HCT116 (cell line): Measurements from ENCODE around the gene PLD1. TPM values are rescaled to one million over a fixed set of nuclear protein-coding genes. Genes with fewer than 3 reads are reported as not detected.

ENCODE experiments used
- ATAC-seq: fragments of 200-7000 bp; cut with Tn5 transposase; 2 replicates; pipeline ENCODE4 v1.9.1; 2020; ENCODE audit warnings: mild to moderate bottlenecking, moderate library complexity
- BruUV-seq: library from RNA; stranded (reverse); fragments of 400-500 nt; replicated peaks from 2 replicates; lab custom pipeline; 2021; lab: Mats Ljungman, UMichigan
- CTCF ChIA-PET: fragments of 300-600 bp; sonication (Branson Sonifier 250); formaldehyde crosslinking; loops from one replicate; lab custom pipeline; 2021; ENCODE audit warnings: antibody characterized with exemption; lab: Charles Lee
- POLR2A ChIA-PET: fragments of 300-600, 350-600 bp; sonication (Branson Sonifier 250); formaldehyde crosslinking; loops from one replicate; lab custom pipeline; 2021; ENCODE audit warnings: antibody characterized with exemption; lab: Charles Lee
- RAD21 ChIA-PET, 2 experiments: fragments of 300-600 bp; sonication (Branson Sonifier 250); formaldehyde crosslinking; loops; one replicate each; lab custom pipeline; 2023; ENCODE audit warnings: low total read pairs in 2 of 2; ENCODE audit not compliant: uncharacterized antibody in 2 of 2, unreplicated experiment in 2 of 2, low non-redundant PET in 1 of 2; lab: Charles Lee
- DNase-seq: peaks from one replicate; pipeline ENCODE4 v3.0.0-alpha.2; 2010; ENCODE audit warnings: low read depth, low spot score
- H2AFZ ChIP-seq: fragments of 200-600 bp; shearing (Covaris generic), sonication (generic); 2 replicates; pipeline ENCODE4 v1.6.1; 2017; ENCODE audit warnings: low read depth, mixed run types, mixed read lengths, antibody characterized with exemption, low read length; ENCODE audit not compliant: poor library complexity, severe bottlenecking
- H3K27ac ChIP-seq: 2 replicates; pipeline ENCODE4 v1.5.1; 2012; ENCODE audit warnings: low read depth, low read length
- H3K27me3 ChIP-seq: fragments of 200-600 bp; sonication (generic); 2 replicates; pipeline ENCODE4 v1.6.1; 2016; ENCODE audit warnings: mixed run types, low read length, mixed read lengths; ENCODE audit not compliant: insufficient read depth
- H3K36me3 ChIP-seq, 2 experiments: fragments of 200-500 bp in 1 of 2; fragments of 200-600 bp in 1 of 2; sonication (Bioruptor generic) in 1 of 2; sonication (generic) in 1 of 2; 2 replicates each; pipeline versions ENCODE4 v1.5.1 to v1.6.1; 2014 to 2016; ENCODE audit warnings: low read length in 2 of 2, inconsistent platforms in 1 of 2, mixed read lengths in 1 of 2, mixed run types in 1 of 2; ENCODE audit not compliant: insufficient read depth in 2 of 2, control insufficient read depth in 1 of 2
- H3K4me1 ChIP-seq, 2 experiments: fragments of 200-600 bp in 1 of 2; sonication (generic) in 1 of 2; 2 replicates each; pipeline versions ENCODE4 v1.5.1 to v1.6.1; 2012 to 2017; ENCODE audit warnings: low read length in 2 of 2, inconsistent platforms in 1 of 2, mild to moderate bottlenecking in 1 of 2, mixed read lengths in 1 of 2, mixed run types in 1 of 2, moderate library complexity in 1 of 2; ENCODE audit not compliant: insufficient read depth in 2 of 2, control insufficient read depth in 1 of 2
- H3K4me2 ChIP-seq: fragments of 200-600 bp; sonication (generic); 2 replicates; pipeline ENCODE4 v1.6.1; 2017; ENCODE audit warnings: mixed run types, low read length, mixed read lengths
- H3K4me3 ChIP-seq, 2 experiments: fragments of 200-600 bp in 1 of 2; sonication (generic) in 1 of 2; replicated peaks in 1 of 2; 2 replicates each; pipeline ENCODE4 v1.5.1; 2011 to 2016; ENCODE audit warnings: low read length in 2 of 2, control low read depth in 1 of 2, low read depth in 1 of 2, mild to moderate bottlenecking in 1 of 2, mixed read lengths in 1 of 2, mixed run types in 1 of 2
- H3K79me2 ChIP-seq: fragments of 200-600 bp; sonication (generic); 2 replicates; pipeline ENCODE4 v1.6.1; 2017; ENCODE audit warnings: mild to moderate bottlenecking, mixed run types, low read length, moderate library complexity, mixed read lengths; ENCODE audit not compliant: insufficient read depth
- H3K9ac ChIP-seq: fragments of 200-600 bp; sonication (generic); 2 replicates; pipeline ENCODE4 v1.6.1; 2016; ENCODE audit warnings: low read length, mixed read lengths
- H3K9me2 ChIP-seq: fragments of 200-600 bp; sonication (generic), shearing (Covaris generic); 2 replicates; pipeline ENCODE4 v1.6.1; 2017; ENCODE audit warnings: mixed run types, mild to moderate bottlenecking, moderate library complexity; ENCODE audit not compliant: insufficient read depth
- H3K9me3 ChIP-seq, 2 experiments: fragments of 200-500 bp in 1 of 2; fragments of 200-600 bp in 1 of 2; sonication (Bioruptor generic) in 1 of 2; sonication (generic) in 1 of 2; 2 replicates each; pipeline ENCODE4 v1.6.1; 2014 to 2017; ENCODE audit warnings: low read length in 2 of 2, mixed read lengths in 2 of 2, inconsistent platforms in 1 of 2, low read depth in 1 of 2, mild to moderate bottlenecking in 1 of 2, mixed run types in 1 of 2, moderate library complexity in 1 of 2; ENCODE audit not compliant: control insufficient read depth in 1 of 2, insufficient read depth in 1 of 2
- H4K20me1 ChIP-seq: fragments of 200-600 bp; sonication (generic), shearing (Covaris generic); 2 replicates; pipeline ENCODE4 v1.6.1; 2017; ENCODE audit warnings: mixed run types, mild to moderate bottlenecking, moderate library complexity; ENCODE audit not compliant: insufficient read depth
- CEBPB ChIP-seq: IDR thresholded peaks from 2 replicates; pipeline ENCODE4 v1.6.1; 2012; ENCODE audit warnings: low read depth
- ELF1 ChIP-seq: IDR thresholded peaks from 2 replicates; pipeline ENCODE4 v1.6.1; 2012; ENCODE audit warnings: low read depth, borderline replicate concordance
- EZH2 ChIP-seq: fragments of 200-600 bp; sonication (generic); IDR thresholded peaks from 2 replicates; pipeline ENCODE4 v1.6.1; 2017; ENCODE audit warnings: antibody characterized with exemption, mixed run types
- POLR2A ChIP-seq: IDR thresholded peaks from 2 replicates; pipeline ENCODE4 v1.7.0; 2011; ENCODE audit warnings: borderline replicate concordance; ENCODE audit not compliant: insufficient read depth, insufficient read length; ENCODE audit errors: extremely low read depth
- RAD21 ChIP-seq: IDR thresholded peaks from 2 replicates; pipeline ENCODE4 v1.6.1; 2012; ENCODE audit warnings: low read depth, mild to moderate bottlenecking
- SP1 ChIP-seq: IDR thresholded peaks from 2 replicates; pipeline ENCODE4 v1.6.1; 2012; ENCODE audit warnings: low read depth
- SRF ChIP-seq: IDR thresholded peaks from 2 replicates; pipeline ENCODE4 v1.6.1; 2012; ENCODE audit warnings: low read depth
- TCF7L2 ChIP-seq: IDR thresholded peaks from 2 replicates; pipeline ENCODE4 v1.7.0; 2011; ENCODE audit warnings: borderline replicate concordance, inconsistent platforms; ENCODE audit not compliant: insufficient read depth, insufficient read length; ENCODE audit errors: extremely low read depth
- ZFX ChIP-seq: fragments of 450-650 bp; IDR thresholded peaks from 2 replicates; pipeline ENCODE4 v1.6.1; 2017
- ZNF274 ChIP-seq: fragments of 200-500 bp; sonication (Bioruptor generic); IDR thresholded peaks from 2 replicates; pipeline ENCODE4 v1.6.1; 2014; ENCODE audit warnings: mild to moderate bottlenecking, low read depth, low read length, inconsistent platforms
- intact Hi-C: fragments of 100-400 bp; cut with micrococcal nuclease; formaldehyde crosslinking; loops from 2 replicates; pipeline ENCODE4 v1.10.0; 2022
- total RNA-seq: library from RNA; stranded (reverse); gene quantifications from one replicate; pipeline ENCODE4 v1.2.1, GENCODE V29; 2021; ENCODE audit not compliant: unreplicated experiment
- TF ChIP-seq, protein P1 (sequence below): IDR thresholded peaks from 2 replicates; pipeline ENCODE4 v1.6.1; 2011; ENCODE audit warnings: mild to moderate bottlenecking, low read length, moderate library complexity; ENCODE audit not compliant: insufficient replicate concordance; ENCODE audit errors: extremely low read depth
- TF ChIP-seq, protein P2 (sequence below): IDR thresholded peaks from 2 replicates; pipeline ENCODE4 v1.6.1; 2012
- TF ChIP-seq, protein P3 (sequence below), 3 experiments: fragments of 200-600 bp in 1 of 3; sonication (generic) in 1 of 3; IDR thresholded peaks in 2 of 3; conservative IDR thresholded peaks in 1 of 3; 2 replicates each; pipeline ENCODE4 v1.5.1; 2012 to 2017; ENCODE audit warnings: low read depth in 2 of 3, low read length in 2 of 3, antibody characterized with exemption in 1 of 3, borderline replicate concordance in 1 of 3, control low read depth in 1 of 3, mild to moderate bottlenecking in 1 of 3, mixed read lengths in 1 of 3, mixed run types in 1 of 3, moderate library complexity in 1 of 3; ENCODE audit not compliant: insufficient read depth in 1 of 3
- TF ChIP-seq, protein P4 (sequence below): IDR thresholded peaks from 2 replicates; pipeline ENCODE4 v1.6.1; 2012

Gene PLD1
- total RNA-seq, 1 experiment from 2014 or later: 8.4 TPM

DNA sequence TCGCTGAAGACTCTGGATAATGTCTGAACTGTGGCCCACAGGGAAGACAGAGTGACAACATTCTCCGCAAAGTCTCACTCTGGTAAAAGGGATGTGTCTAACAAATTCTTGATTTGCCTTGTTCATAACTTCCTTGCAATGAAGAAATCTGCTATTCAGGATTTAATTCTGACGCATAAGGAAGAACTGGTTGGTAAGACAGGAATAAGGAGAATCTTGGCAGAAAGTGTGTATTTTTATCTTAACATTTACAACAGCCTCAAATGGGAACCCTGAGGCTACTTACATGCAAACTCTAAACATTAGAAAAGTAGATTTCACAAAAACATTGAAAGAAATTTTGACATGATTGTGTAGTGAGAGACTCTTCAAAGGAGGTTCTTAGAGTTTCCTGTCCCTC, 10.8 kb upstream of the PLD1 start:
- Histone ChIP-seq H3K36me3 (no peaks in the 10 kb centered on the region), H3K4me3 (no peak overlapping the region), H3K4me2 (no peak overlapping the region), H3K9me3 (no peaks in the 10 kb centered on the region), H2AFZ (no peak overlapping the region), H3K4me1 (no peaks in the 10 kb centered on the region), H4K20me1 (no peaks in the 10 kb centered on the region)
- DNase-seq (no peak), ATAC-seq (no peak)
- CTCF ChIA-PET: no interaction called here
- TF ChIP-seq, protein P1, sequence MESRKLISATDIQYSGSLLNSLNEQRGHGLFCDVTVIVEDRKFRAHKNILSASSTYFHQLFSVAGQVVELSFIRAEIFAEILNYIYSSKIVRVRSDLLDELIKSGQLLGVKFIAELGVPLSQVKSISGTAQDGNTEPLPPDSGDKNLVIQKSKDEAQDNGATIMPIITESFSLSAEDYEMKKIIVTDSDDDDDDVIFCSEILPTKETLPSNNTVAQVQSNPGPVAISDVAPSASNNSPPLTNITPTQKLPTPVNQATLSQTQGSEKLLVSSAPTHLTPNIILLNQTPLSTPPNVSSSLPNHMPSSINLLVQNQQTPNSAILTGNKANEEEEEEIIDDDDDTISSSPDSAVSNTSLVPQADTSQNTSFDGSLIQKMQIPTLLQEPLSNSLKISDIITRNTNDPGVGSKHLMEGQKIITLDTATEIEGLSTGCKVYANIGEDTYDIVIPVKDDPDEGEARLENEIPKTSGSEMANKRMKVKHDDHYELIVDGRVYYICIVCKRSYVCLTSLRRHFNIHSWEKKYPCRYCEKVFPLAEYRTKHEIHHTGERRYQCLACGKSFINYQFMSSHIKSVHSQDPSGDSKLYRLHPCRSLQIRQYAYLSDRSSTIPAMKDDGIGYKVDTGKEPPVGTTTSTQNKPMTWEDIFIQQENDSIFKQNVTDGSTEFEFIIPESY: no peak
- no peak for TF ChIP-seq ZFX
- no peak for TF ChIP-seq CEBPB
- TF ChIP-seq SRF: no peak
- TF ChIP-seq RAD21: no peak
- TF ChIP-seq POLR2A: no peak
- no peak for TF ChIP-seq SP1
- TF ChIP-seq, protein P2, sequence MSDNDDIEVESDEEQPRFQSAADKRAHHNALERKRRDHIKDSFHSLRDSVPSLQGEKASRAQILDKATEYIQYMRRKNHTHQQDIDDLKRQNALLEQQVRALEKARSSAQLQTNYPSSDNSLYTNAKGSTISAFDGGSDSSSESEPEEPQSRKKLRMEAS: no peak
- TF ChIP-seq, protein P3, sequence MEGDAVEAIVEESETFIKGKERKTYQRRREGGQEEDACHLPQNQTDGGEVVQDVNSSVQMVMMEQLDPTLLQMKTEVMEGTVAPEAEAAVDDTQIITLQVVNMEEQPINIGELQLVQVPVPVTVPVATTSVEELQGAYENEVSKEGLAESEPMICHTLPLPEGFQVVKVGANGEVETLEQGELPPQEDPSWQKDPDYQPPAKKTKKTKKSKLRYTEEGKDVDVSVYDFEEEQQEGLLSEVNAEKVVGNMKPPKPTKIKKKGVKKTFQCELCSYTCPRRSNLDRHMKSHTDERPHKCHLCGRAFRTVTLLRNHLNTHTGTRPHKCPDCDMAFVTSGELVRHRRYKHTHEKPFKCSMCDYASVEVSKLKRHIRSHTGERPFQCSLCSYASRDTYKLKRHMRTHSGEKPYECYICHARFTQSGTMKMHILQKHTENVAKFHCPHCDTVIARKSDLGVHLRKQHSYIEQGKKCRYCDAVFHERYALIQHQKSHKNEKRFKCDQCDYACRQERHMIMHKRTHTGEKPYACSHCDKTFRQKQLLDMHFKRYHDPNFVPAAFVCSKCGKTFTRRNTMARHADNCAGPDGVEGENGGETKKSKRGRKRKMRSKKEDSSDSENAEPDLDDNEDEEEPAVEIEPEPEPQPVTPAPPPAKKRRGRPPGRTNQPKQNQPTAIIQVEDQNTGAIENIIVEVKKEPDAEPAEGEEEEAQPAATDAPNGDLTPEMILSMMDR (IDR thresholded peaks at IDR 0.05 in 2 of 3, conservative IDR thresholded peaks at IDR 0.05 in 1 of 3; ENCODE audit: borderline replicate concordance in 1 of 3, insufficient read depth in 1 of 3, low read depth in 2 of 3, low read length in 2 of 3): no peak
- TF ChIP-seq EZH2: no peak
- no peak for TF ChIP-seq ELF1
- no peak for TF ChIP-seq TCF7L2
- TF ChIP-seq, protein P4, sequence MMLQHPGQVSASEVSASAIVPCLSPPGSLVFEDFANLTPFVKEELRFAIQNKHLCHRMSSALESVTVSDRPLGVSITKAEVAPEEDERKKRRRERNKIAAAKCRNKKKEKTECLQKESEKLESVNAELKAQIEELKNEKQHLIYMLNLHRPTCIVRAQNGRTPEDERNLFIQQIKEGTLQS: no peak
- no peak for TF ChIP-seq ZNF274
- TF ChIP-seq, all 23 proteins: peak for 0
- Histone ChIP-seq H3K79me2 (no peaks in the 10 kb centered on the region), H3K9ac (no peak overlapping the region), H3K27ac (no peak overlapping the region), H3K9me2 (no peaks in the 10 kb centered on the region), H3K27me3 (no peaks in the 10 kb centered on the region)
- no TSS peak for BruUV-seq
- ChIA-PET RAD21 (no interaction called here), POLR2A (no interaction called here)
- intact Hi-C loops: no loop called here
